Left kidney (tissue), 2 donors: ENCODE data around the gene MAST4. TPM values are rescaled to one million over a fixed set of nuclear protein-coding genes. Genes with fewer than 3 reads are reported as not detected.

Experiments used
- DNase-seq: peaks from one replicate; pipeline ENCODE4 v3.0.0-alpha.2; 2013
- polyA plus RNA-seq: library from polyadenylated mRNA; unstranded; fragments of 120-200 nt; gene quantifications from one replicate; pipeline ENCODE4 v1.2.1, GENCODE V29; 2013; ENCODE audit not compliant: insufficient read length

MAST4 gene
- polyA plus RNA-seq, 1 donor: 19.7 TPM

DNA sequence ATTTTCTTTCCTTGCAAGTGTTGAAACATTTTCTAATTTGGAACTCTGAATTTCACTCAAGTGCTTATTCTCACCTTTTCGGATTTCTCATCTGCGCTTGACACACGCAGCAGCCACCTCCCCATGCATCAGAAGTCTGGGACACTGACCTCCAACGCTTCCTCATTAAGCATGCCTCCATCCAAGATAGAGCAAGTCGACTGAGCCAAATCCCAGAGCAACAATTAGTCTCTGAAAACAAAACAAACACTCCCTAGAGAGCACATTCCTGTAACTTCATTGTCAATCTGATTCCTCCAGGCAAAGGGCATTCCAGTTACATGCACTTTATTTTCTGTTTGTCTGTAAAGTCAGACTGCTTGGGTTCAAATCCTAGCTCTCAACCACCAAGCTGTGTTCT, 594.7 kb downstream of the MAST4 start:
- no peak for DNase-seq

DNA sequence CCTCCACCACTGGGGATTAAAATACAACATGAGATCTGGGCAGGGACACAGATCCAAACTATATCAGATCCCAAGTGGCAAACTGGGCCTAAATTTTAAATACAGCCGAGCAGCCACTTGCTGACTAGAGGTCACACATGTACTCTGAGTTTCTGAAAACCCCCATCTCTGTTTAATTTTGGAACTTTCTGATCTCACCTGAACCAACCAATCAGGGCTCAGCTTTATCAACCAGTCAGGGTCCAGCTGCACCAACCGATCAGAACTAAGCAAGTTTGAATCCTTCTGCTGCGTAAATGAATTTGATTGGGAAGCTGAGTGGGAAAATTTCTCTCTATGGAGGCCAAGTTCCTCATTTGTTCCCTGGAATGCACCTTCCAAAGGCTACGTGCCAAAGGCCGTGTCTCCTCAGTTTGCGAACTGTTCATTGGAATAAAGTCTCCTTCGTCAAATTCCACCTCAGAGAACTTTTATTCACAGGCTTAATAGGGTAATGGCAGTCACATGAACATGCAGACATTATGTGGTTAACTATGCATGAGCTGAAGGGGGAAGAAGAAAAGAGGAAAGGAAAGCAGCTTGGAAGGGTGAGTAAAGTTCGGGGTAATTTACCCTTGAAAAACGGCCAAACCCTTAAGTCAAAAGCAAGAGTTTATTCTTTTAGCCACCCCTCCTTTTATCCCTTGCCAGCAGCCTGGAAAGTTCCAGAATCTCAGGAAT, 596.7 kb downstream of the MAST4 start:
- DNase-seq: no peak

DNA sequence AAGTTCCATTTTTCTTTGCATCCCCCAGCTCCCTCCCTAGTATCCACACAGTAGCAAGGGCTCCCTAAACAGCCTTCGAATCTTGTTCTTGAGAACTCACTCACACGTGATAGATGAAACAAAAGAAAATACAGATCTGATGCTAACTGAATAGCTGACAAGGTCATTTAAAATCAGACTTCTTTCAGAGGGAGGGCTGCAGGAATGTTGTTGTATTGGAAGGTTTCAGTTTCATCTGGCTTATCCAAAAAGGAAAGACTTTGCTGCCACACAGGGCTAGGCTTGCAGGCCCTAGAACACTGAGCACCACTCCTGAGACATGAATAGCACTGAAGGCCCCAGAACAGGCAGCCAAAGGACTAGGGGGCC, 597.2 kb downstream of the MAST4 start:
- DNase-seq: no peak

DNA sequence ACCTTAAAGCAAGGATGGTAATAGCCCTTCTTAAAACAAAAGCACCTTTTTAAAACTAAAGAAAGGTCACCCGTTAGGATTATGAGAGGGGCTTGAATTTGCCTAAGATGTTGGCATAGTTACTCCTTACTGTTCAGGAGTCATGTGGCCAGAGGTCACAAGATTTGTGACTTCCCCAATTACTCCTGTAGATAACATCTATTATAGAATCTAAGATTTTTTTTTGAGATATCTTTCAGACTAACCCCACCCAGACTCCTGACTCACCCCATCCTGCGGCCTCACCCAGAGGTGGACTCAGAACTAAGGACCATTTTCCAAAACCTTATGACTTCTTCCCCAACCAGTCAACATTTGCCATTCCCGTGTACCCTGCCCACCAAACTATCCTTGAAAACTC, 598.0 kb downstream of the MAST4 start:
- no peak for DNase-seq

DNA sequence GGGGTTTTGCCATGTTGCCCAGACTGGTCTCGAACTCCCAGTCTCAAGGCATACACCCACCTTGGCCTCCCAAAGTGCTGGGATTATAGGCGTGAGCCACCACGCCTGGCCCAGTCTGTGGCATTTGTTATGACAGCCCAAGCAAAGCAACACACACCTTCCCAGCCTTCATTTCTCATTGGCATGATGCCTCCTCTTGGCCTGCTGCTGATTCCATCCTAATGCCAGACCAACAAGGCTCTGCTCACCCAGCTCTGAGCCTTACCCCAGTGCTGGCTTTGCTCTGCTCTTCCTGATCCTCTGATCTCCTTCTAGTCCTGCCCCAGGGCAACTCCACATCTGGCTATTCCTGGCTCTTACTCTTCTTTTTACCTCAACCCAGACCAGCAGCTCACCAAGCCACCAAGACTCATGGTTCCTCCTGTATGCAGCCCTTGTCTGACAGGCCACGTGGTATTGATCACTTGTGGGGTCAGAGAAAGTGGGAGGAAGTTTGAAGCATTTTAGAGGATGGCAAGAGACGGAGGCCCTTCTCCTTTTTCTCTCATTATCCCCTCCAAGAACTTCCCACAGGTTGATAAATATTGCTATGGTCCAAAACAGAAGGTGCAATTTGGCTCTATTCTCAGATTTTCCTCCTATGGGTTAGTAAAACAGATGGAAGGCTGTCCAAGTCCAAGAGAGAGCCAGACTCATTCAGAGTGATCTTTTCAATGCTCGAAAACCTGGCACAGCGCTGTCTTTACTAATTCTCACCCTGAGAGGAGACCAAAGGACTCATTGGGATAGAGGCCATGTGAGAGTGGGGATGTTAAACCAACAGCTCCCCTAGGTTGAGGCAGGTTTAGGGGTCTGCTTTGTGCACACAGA, 599.4 kb downstream of the MAST4 start:
- DNase-seq: no peak

DNA sequence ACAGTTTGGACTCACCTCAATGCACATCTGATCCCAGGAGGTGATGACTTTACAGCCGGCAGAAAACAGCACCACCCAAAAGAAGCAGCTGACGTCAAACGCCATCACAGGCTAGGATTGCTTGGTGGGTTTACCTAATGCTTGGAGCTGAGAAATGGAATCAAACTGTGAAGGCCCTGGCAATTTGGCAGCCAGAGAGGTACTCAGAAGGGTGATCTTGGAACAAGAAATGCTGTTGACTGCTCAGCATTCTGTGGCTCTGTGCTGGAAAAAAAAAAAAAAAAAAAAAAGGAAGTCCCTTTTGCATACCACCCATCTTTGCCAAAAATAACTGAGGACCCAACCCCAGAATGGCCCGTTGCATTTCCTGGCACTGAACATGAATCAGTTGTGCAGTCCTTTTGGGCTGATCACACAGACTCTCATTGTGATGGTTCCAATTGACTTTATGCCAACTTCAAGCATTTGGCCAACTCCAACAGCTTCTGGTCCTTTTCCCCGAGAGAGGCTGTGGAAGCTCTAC, 600.4 kb downstream of the MAST4 start, which contains the start of gene CD180:
Gene CD180, minus strand, starts transcription at position 263 of the 523 bp plus-strand sequence. Its CDS starts 158 bp downstream, at position 105.
- no peak for DNase-seq

DNA sequence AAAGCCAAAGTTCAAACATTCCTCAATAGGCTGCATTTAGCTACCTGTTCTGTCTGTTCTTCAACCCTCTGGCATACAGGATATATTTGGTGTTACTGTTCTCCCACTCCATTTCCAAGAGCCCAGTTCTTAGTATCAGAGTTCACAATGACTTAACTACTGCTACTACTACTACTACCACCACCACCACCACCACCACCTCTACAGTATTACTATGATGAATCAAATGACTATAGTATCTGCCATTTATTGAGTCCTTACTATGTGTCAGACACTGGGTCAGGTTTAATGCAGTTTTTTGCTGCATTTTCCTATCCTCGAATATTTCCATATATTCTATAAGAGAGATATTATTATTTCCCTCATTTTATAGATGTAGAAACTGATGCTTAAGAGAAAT, 601.3 kb downstream of the MAST4 start:
- no peak for DNase-seq

DNA sequence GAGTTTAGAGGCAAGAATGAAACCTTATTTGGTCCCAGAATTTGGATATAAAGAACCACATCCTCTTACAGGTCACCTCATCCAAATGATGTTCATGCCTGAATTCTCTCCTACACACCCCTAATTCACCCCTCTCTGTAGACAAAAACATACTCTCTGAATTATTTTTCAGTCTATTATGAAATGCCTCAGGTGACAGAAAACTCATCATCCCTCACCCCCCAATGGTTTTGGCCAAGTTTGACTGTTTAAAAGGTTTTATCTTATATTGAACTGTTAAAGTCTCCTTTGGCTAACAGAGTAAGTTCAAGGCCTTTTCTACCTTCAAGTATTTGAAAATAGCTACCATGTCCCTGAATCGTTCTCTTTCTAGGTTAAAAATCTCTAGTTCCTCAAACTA, 602.7 kb downstream of the MAST4 start:
- no peak for DNase-seq

DNA sequence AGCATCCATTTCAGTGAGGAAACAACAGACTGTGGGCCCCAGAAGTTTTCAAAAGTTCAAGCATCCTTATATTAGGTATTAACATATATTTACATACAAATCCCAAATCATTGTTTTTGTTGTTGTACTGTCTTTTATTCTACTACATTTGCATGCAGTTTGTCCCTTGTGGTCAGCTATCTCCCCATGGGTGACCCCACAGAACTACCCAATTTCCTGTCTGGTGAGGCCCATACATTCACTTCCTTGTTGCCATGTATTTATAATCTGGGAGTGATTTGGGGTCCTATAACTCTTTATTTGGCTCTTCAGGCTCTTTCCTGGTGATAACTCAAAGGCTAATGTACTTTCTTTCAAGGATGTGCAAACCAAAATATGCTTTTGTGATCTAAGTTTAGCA, 603.7 kb downstream of the MAST4 start:
- DNase-seq: no peak

DNA sequence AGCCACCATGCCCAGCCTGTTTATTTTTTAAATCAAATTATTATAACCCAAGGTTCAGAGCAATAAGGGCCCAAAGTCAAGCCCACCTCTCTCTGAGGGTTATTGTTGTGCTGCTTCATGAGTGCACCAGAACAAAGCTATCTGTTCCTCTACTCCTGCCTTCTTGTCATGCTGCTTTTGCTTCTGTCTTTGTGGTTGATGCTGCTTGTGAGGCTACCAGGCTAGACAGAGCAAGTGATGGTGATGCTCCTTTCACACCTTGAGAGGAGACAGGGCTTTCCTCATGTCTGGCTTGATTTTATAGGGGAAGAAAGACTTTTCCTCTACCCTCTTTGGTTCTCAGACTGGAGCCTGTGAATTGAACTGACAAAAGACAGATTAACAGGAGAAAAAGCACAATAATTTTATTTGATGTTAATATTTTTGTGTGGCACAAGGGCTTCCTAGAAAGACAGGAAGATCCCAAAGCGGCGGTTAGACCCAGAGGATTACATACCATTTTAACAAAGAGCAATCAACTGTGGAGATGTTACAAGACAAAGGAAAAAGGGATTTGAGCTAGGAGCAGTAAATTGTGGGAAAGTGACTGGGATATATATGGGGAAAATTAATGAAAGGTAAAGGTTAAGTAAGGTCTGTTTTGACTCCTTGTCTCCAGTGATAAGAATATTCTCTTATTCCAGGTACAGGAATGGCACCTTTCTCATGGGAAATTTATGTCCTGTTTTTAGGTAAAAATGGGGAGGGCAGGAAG, 604.8 kb downstream of the MAST4 start:
- no peak for DNase-seq

DNA sequence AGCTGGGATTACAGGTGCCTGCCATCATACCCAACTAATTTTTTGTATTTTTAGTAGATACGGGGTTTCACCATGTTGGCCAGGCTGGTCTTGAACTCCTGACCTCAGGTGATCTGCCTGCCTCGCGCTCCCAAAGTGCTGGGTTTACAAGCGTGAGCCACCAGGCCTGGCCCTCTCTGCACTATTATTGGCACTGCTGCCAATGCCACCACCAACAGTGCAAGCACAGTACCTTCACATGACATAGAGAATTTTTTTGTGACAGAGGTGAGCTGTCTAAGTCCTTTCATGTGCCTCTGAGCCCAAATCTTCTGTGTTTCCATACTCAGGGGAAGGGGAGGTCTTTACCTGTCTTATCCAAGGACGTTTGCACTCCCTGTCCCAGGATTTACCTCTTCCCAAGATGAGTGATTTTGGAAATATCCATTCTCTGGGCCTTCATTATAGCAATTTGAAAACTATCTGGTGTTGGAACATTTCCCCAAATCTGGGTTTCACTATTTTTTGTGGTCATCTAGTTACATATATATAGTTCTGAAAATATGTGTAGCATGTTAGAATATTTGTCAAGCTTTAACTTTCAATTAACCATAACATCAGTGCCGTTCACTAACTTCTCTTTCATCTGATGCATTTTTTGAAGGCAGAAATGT, 605.8 kb downstream of the MAST4 start:
- DNase-seq: no peak

DNA sequence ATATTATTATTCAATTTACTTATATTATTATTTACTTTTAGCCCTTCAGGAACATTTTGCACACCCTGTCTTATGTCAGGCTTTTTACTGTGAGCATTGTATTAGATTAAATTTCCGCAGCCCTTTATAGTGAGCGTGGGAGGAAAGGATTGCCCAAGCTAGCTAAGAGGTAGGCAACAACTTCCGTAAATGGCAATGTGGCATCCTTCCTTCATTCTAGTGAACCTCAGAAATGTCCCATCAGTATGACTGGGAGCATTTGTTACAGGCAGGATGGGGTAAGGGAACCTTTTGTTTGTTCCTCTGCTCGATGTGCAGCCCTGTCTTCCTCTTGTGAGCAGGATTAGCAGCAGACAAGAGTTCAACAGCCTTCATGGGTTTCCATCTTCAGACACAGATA, 606.6 kb downstream of the MAST4 start:
- no peak for DNase-seq

DNA sequence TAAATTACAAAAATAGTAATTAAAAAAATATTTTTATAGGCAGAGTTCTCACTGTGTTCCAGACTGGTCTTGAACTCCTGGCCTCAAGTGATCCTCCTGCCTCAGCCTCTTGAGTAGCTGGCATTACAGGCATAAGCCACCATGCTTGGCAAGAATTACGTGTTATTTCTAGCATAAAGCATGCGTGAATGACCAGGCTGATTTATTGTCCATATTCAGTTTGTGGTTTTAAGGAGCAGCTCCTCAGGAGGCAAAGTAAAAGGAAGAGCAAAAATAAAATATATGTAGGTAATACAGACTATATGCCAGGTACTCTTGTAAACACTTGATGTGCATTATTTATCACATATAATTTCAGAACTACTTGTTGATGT, 607.5 kb downstream of the MAST4 start:
- no peak for DNase-seq

DNA sequence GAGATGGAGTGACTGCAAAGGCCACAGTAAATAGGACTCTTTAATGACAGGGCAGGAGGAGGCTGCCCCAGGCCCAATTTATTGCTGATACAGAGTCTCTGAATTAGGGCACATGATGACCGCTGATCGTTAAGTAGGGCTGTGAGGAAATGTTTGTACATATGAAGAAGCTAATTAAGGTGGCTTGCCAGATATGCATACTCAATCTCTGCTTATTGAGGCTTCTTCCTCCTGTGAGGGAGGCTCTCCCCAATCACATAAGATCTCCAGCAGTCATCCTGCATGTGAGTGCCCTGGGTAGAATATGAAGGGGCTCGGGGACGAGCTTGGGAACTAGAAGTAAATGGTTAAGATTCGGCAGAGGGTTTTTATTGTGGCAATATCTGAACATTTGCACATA, 608.6 kb downstream of the MAST4 start:
- no peak for DNase-seq

DNA sequence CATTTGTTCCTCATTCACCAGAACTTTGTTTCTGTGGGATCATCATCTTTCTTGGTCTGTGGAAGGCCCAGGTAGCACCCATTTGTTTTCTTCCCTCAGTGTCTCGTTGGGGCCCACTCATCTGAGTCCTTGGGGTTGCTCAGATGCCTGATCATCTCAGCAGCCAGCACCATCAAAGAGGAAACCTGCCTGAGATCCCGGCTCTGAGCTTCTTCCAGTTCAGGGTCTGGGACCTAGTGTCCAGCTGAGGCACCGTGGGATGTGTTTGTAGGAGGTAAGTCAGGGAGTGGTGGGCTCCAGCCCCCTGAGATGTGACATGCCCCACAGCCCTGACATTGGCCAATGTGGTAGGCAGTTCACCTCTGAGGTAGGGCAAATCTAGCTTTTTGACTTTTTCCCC, 609.8 kb downstream of the MAST4 start:
- no peak for DNase-seq

DNA sequence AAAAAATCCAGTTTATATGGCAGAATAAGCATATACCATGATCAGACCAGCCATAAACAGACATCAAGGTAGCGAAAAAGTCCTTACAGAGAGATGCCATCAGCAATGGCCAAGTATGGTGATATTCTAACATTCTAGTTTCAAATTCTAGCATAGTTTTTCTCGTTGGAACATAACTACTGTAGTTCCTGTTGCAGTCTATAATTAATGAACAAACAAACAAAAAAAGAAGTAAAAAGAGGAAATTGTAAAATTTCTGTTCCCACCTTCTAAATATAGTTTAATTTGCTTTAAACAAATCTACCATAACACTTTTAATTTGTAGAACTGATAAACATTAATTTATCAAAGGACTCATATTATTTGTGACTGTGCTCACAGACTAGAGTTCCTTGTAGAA, 610.3 kb downstream of the MAST4 start:
- DNase-seq: no peak

DNA sequence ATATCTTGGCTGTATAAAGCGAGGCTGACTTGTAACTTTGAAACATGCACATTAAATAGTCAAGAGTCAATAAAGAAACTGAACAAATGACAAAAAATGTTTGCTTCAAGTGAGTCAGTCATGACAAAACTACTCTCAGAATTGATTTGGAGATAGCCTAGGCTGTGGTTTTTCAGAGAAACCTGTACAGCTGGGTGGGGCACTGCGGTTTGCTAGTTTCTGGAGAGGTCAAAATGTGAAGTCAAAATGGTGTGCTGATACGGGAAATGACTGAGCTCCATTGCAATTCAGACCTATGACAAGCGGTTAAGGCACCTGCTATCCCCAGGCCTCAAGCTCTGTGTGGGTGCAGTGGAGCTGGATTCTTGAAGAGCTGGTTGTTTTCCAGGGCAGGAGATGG, 610.7 kb downstream of the MAST4 start:
- DNase-seq: no peak

DNA sequence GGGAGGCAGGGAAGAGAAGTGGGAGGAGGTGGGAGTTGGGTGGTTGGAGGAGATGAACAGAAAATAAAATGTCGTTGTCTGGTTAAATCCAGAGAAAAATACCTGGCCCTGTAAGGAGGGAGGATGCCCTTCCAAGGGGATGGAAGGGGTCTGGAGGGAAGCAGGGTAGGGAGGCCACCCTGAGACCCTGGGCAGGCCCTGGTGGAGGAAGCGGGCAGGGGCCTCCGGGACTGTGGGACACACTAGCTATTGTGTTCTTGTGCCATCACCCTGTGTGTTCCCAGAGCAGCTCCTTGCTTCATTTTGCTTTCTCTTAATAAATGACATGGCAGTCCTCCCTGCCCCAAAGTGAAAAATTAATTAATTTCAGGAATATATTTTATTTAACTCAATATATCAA, 612.2 kb downstream of the MAST4 start:
- no peak for DNase-seq

DNA sequence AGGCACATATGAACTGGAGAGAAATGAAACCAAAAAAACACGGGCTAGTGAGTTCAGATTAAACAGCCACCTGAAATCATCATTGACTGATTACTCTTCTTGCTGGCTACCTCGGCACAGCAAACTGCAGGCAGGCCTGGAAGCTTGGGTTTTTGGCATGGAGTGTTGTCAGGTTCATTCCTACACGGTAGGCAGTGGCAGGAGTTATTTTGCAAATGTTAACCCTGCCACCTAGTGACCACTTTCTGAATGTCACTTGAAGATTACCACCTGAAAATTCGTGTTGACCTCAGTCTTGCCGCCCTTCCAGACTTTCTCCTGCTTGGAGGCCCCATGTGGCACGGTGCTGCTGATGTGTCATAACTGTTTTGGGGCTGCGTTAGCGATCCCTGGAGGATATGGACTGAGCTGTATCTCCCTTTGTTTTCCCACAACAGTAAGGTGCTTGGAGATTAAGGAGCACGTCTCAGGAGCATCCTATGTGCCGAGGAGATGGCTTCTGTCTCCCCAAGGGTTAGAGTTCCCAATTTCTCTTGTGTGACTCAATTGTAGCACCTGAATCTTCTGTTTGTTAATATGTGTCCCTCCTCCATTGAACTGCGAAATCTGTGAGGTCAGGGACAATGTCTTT, 613.1 kb downstream of the MAST4 start:
- peak; percentile 81 for DNase-seq

DNA sequence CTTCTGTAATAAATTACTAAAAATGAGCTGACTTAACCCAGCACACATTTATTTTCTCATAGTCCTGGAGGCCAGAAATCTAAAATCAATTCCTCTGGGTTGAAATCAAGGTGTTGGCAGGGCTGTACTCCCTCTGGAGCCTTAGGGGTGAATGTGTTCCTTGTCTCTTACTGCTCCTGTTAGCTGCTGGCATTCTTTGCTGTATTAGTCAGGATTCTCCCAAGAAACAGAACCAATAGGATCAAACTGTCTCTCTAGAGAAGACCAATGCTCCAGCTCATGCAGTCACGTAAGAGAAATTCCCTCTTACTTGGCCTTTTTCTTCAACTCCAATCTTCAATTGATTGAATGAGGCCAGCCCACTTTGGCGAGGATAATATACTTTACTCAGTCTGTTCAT, 615.7 kb downstream of the MAST4 start:
- no peak for DNase-seq

DNA sequence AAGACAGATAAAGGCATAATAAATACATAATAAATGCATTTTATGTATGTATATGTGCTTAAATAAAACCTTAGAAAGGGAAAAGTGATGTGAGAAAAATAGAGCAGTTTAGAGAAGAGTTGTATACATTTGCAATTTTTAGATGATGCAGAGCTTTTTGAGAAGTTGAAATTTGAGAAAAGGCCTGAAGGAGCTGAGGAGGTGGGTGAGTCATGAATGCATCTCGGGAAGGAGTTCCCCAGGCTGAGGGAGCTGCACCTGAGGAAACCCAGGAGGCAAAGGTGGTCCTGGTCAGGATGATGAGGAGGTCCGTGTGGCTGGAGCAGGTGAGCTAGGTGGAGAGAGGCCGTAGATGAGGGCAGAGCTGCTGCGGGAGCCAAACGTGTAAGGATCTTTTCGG, 617.8 kb downstream of the MAST4 start:
- DNase-seq: no peak
